ENCODE results near the gene TTC5. TPM values are rescaled to one million over a fixed set of nuclear protein-coding genes. Genes with fewer than 3 reads are reported as not detected.
"Not testable (repeated sequence)": the region's sequence is repeated elsewhere in the genome, so short reads cannot be mapped to it uniquely, and the experiment has no call there.

The TTC5 gene
- 10 to 100 TPM; 27.5 to 27.7 TPM for total RNA-seq

- H3K9me3 Mint-ChIP-seq, result no peaks in the 10 kb centered on the region
- peak; percentile 85 for DNase-seq
- H3K4me3 Mint-ChIP-seq, result peak within 1 kb of the TSS; percentile 85
- H3K36me3 Mint-ChIP-seq, result peaks cover 4% of the 10 kb centered on the region
- peaks cover 20% of the 10 kb centered on the region for H3K4me1 Mint-ChIP-seq
- no peaks in the 10 kb centered on the region for H3K27me3 Mint-ChIP-seq
- peak within 1 kb of the TSS; percentile 78 for H3K27ac Mint-ChIP-seq
Measured at GRCh38 chr14:20305265-20306078, at the start of gene TTC5. TTC5 (minus strand) TSS chr14:20305951; CDS start chr14:20305937, 14 bp downstream.

DNA sequence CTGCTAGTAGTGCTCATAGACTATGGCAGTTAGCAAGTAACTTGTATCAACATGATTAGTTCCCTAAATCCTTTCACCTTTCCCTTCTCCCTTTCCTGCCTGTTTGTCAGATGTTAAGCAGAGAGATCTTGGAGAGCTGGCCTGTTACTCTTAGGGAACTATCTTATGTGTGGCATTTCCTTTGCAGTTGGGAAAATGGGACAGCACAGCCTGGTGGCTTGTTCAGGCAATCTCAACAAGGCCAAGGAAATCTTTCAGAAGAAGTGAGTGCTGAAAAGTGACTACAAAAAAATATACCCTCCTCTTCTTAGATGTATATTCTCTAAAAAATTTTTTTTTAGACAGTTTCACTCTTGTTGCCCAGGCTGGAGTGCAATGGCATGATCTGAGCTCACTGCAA is 45.1 kb upstream of the TTC5 start:
- Mint-ChIP-seq H3K36me3 (peaks cover 27% of the 10 kb centered on the region), H3K27ac (no peak overlapping the region), H3K27me3 (no peaks in the 10 kb centered on the region), H3K9me3 (no peaks in the 10 kb centered on the region), H3K4me1 (no peaks in the 10 kb centered on the region), H3K4me3 (no peak overlapping the region)
- no peak for DNase-seq

DNA sequence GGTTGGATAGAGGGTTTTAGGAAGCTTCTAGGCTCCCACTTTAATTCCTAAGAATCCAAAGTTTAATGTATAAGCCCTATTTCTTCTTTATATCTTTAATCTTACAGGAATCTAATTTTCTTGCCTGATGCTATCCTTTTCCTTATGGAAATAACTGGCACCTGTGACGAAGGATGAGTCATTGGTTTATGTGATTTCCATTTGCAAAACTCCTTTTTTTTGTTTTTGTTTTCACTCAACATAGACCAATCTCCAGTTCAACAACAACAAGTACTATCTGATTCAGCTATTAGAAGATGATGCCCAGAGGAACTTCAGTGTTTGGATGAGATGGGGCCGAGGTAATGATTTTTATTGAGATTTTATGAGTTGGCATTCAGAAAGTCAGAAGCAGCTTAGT is 44.5 kb upstream of the TTC5 start:
- H3K36me3 Mint-ChIP-seq, result peaks cover 31% of the 10 kb centered on the region

GRCh38 chr14:20347747-20348146 is 42.0 kb upstream of the TTC5 start:
- Mint-ChIP-seq H3K9me3 (no peaks in the 10 kb centered on the region), H3K27ac (no peak overlapping the region), H3K4me1 (peaks cover 21% of the 10 kb centered on the region), H3K27me3 (peaks cover 3% of the 10 kb centered on the region), H3K36me3 (peaks cover 36% of the 10 kb centered on the region), H3K4me3 (no peak overlapping the region)
- DNase-seq, result no peak

More for the DNA sequence above, 44.5 kb upstream of the TTC5 start:
- DNase-seq, result no peak
- Mint-ChIP-seq H3K9me3 (no peaks in the 10 kb centered on the region), H3K4me1 (peaks cover 4% of the 10 kb centered on the region), H3K27ac (no peak overlapping the region), H3K27me3 (no peaks in the 10 kb centered on the region), H3K4me3 (no peak overlapping the region)

DNA sequence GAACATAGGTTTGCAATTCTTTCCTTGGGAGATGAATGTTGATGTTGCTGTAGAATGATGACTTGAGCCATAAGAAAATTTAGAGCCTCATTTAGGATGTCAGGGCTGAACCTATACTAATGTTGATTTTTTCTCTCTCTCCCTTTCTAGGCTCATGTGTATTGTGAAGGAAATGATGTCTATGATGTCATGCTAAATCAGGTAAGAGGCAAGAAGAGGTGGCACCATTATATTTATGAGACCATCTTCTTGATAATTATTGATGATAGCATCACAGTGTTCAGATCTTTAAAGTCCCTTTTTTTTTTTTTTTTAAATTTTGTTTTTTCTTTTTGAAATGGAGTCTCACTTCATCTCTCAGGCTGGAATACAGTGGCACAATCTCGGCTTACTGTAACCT is 41.0 kb upstream of the TTC5 start:
- peaks cover 33% of the 10 kb centered on the region for H3K36me3 Mint-ChIP-seq
- H3K27me3 Mint-ChIP-seq, result peaks cover 3% of the 10 kb centered on the region
- no peak for DNase-seq
- H3K9me3 Mint-ChIP-seq, result no peaks in the 10 kb centered on the region
- H3K4me3 Mint-ChIP-seq, result no peak overlapping the region
- H3K27ac Mint-ChIP-seq, result no peak overlapping the region
- H3K4me1 Mint-ChIP-seq, result peaks cover 21% of the 10 kb centered on the region

DNA sequence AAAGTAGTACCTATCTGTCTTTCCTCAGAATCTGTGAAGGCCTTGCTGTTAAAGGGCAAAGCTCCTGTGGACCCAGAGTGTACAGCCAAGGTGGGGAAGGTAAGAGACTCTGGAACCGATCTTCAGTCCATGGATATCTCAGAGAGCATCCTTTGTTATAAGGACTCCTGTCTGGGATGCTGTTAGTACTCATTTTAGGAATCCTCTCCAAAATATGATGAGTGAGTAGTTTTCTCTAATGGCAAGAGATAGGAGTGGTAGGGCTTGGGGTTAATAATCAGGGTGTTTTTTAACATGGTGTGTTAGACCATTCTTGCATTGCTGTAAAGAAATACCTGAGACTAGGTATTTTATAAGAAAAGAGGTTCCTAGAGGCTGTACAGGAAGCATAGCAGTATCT is 39.6 kb upstream of the TTC5 start:
- Mint-ChIP-seq H3K4me1 (peaks cover 21% of the 10 kb centered on the region), H3K27me3 (peaks cover 3% of the 10 kb centered on the region), H3K4me3 (no peak overlapping the region), H3K36me3 (peaks cover 31% of the 10 kb centered on the region), H3K27ac (peak overlapping the region; percentile 9), H3K9me3 (no peaks in the 10 kb centered on the region)
- DNase-seq, result no peak

GRCh38 chr14:20343862-20344220 is 38.1 kb upstream of the TTC5 start:
- Mint-ChIP-seq H3K27me3 (peaks cover 3% of the 10 kb centered on the region), H3K9me3 (no peaks in the 10 kb centered on the region), H3K4me1 (peaks cover 22% of the 10 kb centered on the region), H3K27ac (peak overlapping the region; percentile 94), H3K36me3 (peaks cover 26% of the 10 kb centered on the region), H3K4me3 (peak overlapping the region; percentile 98)
- no peak for DNase-seq

DNA sequence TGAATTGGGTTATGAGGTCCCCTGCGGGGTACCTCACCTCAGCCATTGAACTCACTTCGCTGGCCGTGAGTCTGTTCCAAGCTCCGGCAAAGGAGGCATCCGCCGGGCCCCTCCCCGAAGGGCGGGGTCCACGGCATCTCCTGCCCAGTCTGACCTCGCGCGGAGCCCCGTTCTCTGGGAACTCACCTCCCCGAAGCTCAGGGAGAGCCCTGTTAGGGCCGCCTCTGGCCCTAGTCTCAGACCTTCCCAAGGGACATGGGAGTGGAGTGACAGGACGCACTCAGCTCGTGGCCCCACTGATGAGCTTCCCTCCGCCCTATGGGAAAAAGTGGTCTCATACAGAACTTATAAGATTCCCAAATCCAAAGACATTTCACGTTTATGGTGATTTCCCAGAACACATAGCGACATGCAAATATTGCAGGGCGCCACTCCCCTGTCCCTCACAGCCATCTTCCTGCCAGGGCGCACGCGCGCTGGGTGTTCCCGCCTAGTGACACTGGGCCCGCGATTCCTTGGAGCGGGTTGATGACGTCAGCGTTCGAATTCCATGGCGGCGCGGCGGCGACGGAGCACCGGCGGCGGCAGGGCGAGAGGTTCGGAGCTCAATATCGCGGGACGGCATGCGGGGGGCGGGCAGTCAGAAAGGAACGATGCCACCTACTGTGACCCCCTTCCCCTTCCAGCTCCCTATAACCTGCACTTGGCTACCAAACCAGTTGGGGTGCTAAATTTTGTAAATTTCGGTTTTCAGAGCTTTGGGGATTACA is 37.5 kb upstream of the TTC5 start, which contains the start of gene PARP2:
Gene PARP2 (plus strand): TSS at position 544 of the 770 bp plus-strand sequence. CDS start 7 bp downstream, at position 551.
- H3K9me3 Mint-ChIP-seq, result no peaks in the 10 kb centered on the region
- peak within 1 kb of the TSS; percentile 98 for H3K4me3 Mint-ChIP-seq
- H3K27ac Mint-ChIP-seq, result peak within 1 kb of the TSS; percentile 94
- DNase-seq, result peak; percentile 99
- H3K4me1 Mint-ChIP-seq, result peaks cover 22% of the 10 kb centered on the region
- H3K36me3 Mint-ChIP-seq, result peaks cover 25% of the 10 kb centered on the region
- peaks cover 3% of the 10 kb centered on the region for H3K27me3 Mint-ChIP-seq

GRCh38 chr14:20341646-20342045 is 35.9 kb upstream of the TTC5 start:
- Mint-ChIP-seq H3K4me1 (peaks cover 22% of the 10 kb centered on the region), H3K9me3 (no peaks in the 10 kb centered on the region), H3K27me3 (peaks cover 3% of the 10 kb centered on the region), H3K27ac (no peak overlapping the region), H3K4me3 (peak overlapping the region; percentile 98), H3K36me3 (peaks cover 17% of the 10 kb centered on the region)
- no peak for DNase-seq

DNA sequence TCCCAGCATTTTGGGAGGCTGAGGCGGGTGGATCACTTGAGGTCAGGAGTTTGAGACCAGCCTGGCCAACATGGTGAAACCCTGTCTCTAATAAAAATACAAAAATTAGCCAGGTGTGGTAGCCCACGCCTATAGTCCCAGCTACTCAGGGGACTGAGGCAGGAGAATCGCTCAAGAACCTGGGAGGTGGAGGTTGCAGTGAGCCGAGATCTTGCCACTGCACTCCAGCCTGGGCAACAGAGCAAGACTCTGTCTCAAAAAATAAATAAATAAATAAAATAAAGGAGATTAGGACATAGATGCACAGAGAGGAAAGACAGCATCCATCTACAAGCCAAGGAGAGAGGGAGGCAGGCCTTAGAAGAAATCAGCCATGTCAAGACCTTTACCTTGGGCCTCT is 35.3 kb upstream of the TTC5 start:
- H3K36me3 Mint-ChIP-seq, result peaks cover 12% of the 10 kb centered on the region
- not testable (repeated sequence) for H3K9me3 Mint-ChIP-seq, DNase-seq, H3K27ac Mint-ChIP-seq, H3K4me3 Mint-ChIP-seq, H3K27me3 Mint-ChIP-seq
- peaks cover 22% of the 10 kb centered on the region for H3K4me1 Mint-ChIP-seq

- Mint-ChIP-seq H3K4me1 (peaks cover 29% of the 10 kb centered on the region), H3K36me3 (peaks cover 21% of the 10 kb centered on the region), H3K27me3 (no peaks in the 10 kb centered on the region), H3K27ac (no peak overlapping the region), H3K9me3 (no peaks in the 10 kb centered on the region), H3K4me3 (no peak overlapping the region)
- no peak for DNase-seq
Measured at GRCh38 chr14:20334017-20334416, 28.3 kb upstream of the TTC5 start.

DNA sequence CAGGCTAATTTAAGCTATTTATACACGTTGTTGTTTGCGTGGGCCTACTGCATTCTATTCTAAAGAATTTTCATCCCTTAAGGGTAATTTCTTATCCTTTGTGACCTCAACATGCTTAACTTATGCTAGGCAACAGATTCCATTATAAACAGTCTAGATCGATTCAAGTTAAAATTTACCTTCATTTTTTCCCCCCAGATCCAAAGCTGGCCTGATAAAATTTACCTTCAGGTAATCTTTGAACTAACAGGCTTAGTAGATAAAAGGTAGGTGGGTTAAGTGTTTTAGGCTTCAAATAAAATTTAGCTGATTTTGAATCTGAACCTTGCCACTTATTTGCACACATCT is 27.7 kb upstream of the TTC5 start:
- no peaks in the 10 kb centered on the region for H3K27me3 Mint-ChIP-seq
- H3K9me3 Mint-ChIP-seq, result no peaks in the 10 kb centered on the region
- peak overlapping the region; percentile 96 for H3K27ac Mint-ChIP-seq
- peaks cover 33% of the 10 kb centered on the region for H3K4me1 Mint-ChIP-seq
- peaks cover 26% of the 10 kb centered on the region for H3K36me3 Mint-ChIP-seq
- no peak for DNase-seq
- H3K4me3 Mint-ChIP-seq, result peak overlapping the region; percentile 99

DNA sequence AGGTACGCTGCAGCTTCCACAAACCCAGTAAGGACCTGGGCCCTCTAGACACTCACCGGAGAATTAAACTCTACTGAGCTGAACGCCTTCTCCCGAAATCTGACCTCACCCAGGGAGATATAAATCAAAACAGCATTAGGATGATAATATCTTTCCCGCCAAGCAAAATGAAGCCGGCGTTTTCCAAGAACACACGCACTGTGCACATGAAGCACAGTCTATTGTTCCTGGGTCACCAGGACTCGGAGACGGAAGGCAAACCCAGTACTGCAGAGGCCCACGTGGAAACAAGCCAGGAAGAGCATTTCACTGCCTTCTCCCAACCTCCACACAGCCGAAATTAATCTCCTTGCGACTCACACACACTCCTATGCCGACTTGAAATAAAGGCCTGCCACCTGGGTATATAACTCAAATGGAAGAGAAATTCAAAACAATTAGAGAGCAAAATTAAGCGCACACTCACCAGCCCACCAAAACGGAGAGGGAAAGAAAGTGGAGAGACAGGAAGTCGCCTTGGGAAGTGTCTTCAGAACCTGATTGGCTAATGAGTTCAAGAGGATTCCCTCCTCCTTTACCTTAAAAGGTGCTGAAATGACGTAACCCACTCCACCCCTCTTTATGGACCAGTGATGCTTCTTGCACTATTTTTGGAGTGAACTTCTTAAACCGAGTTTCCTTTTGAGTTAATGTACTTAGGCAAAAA is 27.2 kb upstream of the TTC5 start, which contains the start of gene CCNB1IP1:
Gene CCNB1IP1 (minus strand): TSS at position 492 of the 706 bp plus-strand sequence. CDS start 16,756 bp downstream, outside the sequence.
- H3K9me3 Mint-ChIP-seq, result no peaks in the 10 kb centered on the region
- H3K27me3 Mint-ChIP-seq, result no peaks in the 10 kb centered on the region
- peaks cover 26% of the 10 kb centered on the region for H3K36me3 Mint-ChIP-seq
- peaks cover 36% of the 10 kb centered on the region for H3K4me1 Mint-ChIP-seq
- H3K4me3 Mint-ChIP-seq, result peak within 1 kb of the TSS; percentile 99
- peak; percentile 31 for DNase-seq
- H3K27ac Mint-ChIP-seq, result peak within 1 kb of the TSS; percentile 96

- Mint-ChIP-seq H3K27me3 (no peaks in the 10 kb centered on the region), H3K4me1 (peaks cover 42% of the 10 kb centered on the region)
Measured at GRCh38 chr14:20332431-20332787, 26.7 kb upstream of the TTC5 start.

GRCh38 chr14:20331053-20331613 is 25.4 kb upstream of the TTC5 start:
- no peak overlapping the region for H3K27ac Mint-ChIP-seq
- no peaks in the 10 kb centered on the region for H3K27me3 Mint-ChIP-seq
- peaks cover 32% of the 10 kb centered on the region for H3K36me3 Mint-ChIP-seq
- H3K4me1 Mint-ChIP-seq, result peaks cover 47% of the 10 kb centered on the region
- DNase-seq, result no peak
- H3K9me3 Mint-ChIP-seq, result no peaks in the 10 kb centered on the region
- peak overlapping the region; percentile 50 for H3K4me3 Mint-ChIP-seq

More at GRCh38 chr14:20332431-20332787, 26.7 kb upstream of the TTC5 start:
- DNase-seq, result no peak
- Mint-ChIP-seq H3K36me3 (peaks cover 26% of the 10 kb centered on the region), H3K4me3 (peak overlapping the region; percentile 99), H3K9me3 (no peaks in the 10 kb centered on the region), H3K27ac (peak overlapping the region; percentile 96)

Data from activated naive CD8-positive, alpha-beta T cell treated with anti-CD3 and anti-CD28 coated beads for 36 hours (primary cell).